HepG2 (cell line): Measurements from ENCODE around the gene MRPL43. TPM values are rescaled to one million over a fixed set of nuclear protein-coding genes. Genes with fewer than 3 reads are reported as not detected.

ENCODE experiments used
- AGO1 ChIP-seq: fragments of 200-400 bp; formaldehyde crosslinking; IDR thresholded peaks from 2 replicates; pipeline ENCODE4 v1.6.1; 2017; ENCODE audit warnings: mild to moderate bottlenecking, low read depth, low read length, moderate library complexity; ENCODE audit not compliant: poor library complexity, severe bottlenecking
- CBFB ChIP-seq: sonication (generic); formaldehyde crosslinking; IDR thresholded peaks from 2 replicates; pipeline ENCODE4 v1.4.0; 2020; ENCODE audit warnings: missing genetic modification reagents
- DR1 ChIP-seq: sonication (generic); formaldehyde crosslinking; IDR thresholded peaks from 2 replicates; pipeline ENCODE4 v1.8.0; 2021; ENCODE audit warnings: mild to moderate bottlenecking, missing genetic modification reagents, inconsistent platforms
- HNF4A ChIP-seq: sonication (generic); formaldehyde crosslinking; IDR thresholded peaks from 2 replicates; pipeline ENCODE4 v1.4.0; 2020; ENCODE audit warnings: missing genetic modification reagents
- IKZF1 ChIP-seq: fragments of 450-650 bp; IDR thresholded peaks from 2 replicates; pipeline ENCODE4 v1.7.1; 2016
- KDM6A ChIP-seq: IDR thresholded peaks from 2 replicates; pipeline ENCODE4 v1.6.1; 2016; ENCODE audit warnings: low read depth
- PLSCR1 ChIP-seq: sonication (generic); formaldehyde crosslinking; IDR thresholded peaks from 2 replicates; pipeline ENCODE4 v1.5.0; 2020; ENCODE audit warnings: missing genetic modification reagents, mild to moderate bottlenecking, borderline replicate concordance
- RARA ChIP-seq: IDR thresholded peaks from 2 replicates; pipeline ENCODE4 v1.6.1; 2016; ENCODE audit warnings: missing genetic modification reagents, missing compliant biosample characterization
- RARG ChIP-seq: sonication (generic); formaldehyde crosslinking; IDR thresholded peaks from 2 replicates; pipeline ENCODE4 v1.4.0; 2020; ENCODE audit warnings: low read depth, mild to moderate bottlenecking, missing genetic modification reagents
- REL ChIP-seq: sonication (generic); formaldehyde crosslinking; conservative IDR thresholded peaks from 2 replicates; pipeline ENCODE4 v1.8.0; 2022; ENCODE audit warnings: mild to moderate bottlenecking, missing genetic modification reagents, moderate library complexity
- SP4 ChIP-seq: sonication (generic); formaldehyde crosslinking; IDR thresholded peaks from 2 replicates; pipeline ENCODE4 v1.8.1; 2023; ENCODE audit warnings: mild to moderate bottlenecking, missing genetic modification reagents
- TFDP2 ChIP-seq: sonication (generic); formaldehyde crosslinking; IDR thresholded peaks from 2 replicates; pipeline ENCODE4 v1.4.0; 2020; ENCODE audit warnings: missing genetic modification reagents
- ZNF180 ChIP-seq: sonication (generic); formaldehyde crosslinking; IDR thresholded peaks from 2 replicates; pipeline ENCODE4 v1.4.0; 2020; ENCODE audit warnings: low read depth, missing genetic modification reagents, borderline replicate concordance
- ZNF230 ChIP-seq: sonication (generic); formaldehyde crosslinking; IDR thresholded peaks from 2 replicates; pipeline ENCODE4 v1.4.0; 2020; ENCODE audit warnings: mild to moderate bottlenecking, missing genetic modification reagents
- polyA plus RNA-seq, 8 experiments: library from polyadenylated mRNA; depleted of rRNA in 3 of 8; stranded (reverse) in 7 of 8; unstranded in 1 of 8; fragments of >200 nt; fragmentation: Illumina TruSeq in 4 of 8; extraction: Trizol in 4 of 8; gene quantifications; 2 replicates each; pipeline versions ENCODE4 v1.2.1 to v1.2.3, GENCODE V29; 2011 to 2016; ENCODE audit warnings: low read depth in 4 of 8, missing spikeins in 1 of 8, mixed read lengths in 1 of 8; ENCODE audit not compliant: insufficient read depth in 1 of 8
- total RNA-seq, 5 experiments: library from RNA; depleted of rRNA; stranded (reverse); fragments of >200 nt; fragmentation: Illumina TruSeq; extraction: Trizol; gene quantifications; 2 replicates each; pipeline ENCODE4 v1.2.3, GENCODE V29; 2016; ENCODE audit warnings: low read depth in 1 of 5
- TF ChIP-seq, protein P1 (sequence below): sonication (generic); formaldehyde crosslinking; IDR thresholded peaks from 2 replicates; pipeline ENCODE4 v1.4.0; 2020; ENCODE audit warnings: mild to moderate bottlenecking, missing genetic modification reagents
- TF ChIP-seq, protein P2 (sequence below): sonication (generic); formaldehyde crosslinking; IDR thresholded peaks from 2 replicates; pipeline ENCODE4 v1.5.0; 2020; ENCODE audit warnings: missing genetic modification reagents

The MRPL43 gene
- total and polyA plus RNA-seq, 2 of the 13 experiments (the other 11 are each of a cell fraction or from before 2014, with no cell fraction given), result 71.0 to 73.7 TPM

- TF ChIP-seq, protein P1, sequence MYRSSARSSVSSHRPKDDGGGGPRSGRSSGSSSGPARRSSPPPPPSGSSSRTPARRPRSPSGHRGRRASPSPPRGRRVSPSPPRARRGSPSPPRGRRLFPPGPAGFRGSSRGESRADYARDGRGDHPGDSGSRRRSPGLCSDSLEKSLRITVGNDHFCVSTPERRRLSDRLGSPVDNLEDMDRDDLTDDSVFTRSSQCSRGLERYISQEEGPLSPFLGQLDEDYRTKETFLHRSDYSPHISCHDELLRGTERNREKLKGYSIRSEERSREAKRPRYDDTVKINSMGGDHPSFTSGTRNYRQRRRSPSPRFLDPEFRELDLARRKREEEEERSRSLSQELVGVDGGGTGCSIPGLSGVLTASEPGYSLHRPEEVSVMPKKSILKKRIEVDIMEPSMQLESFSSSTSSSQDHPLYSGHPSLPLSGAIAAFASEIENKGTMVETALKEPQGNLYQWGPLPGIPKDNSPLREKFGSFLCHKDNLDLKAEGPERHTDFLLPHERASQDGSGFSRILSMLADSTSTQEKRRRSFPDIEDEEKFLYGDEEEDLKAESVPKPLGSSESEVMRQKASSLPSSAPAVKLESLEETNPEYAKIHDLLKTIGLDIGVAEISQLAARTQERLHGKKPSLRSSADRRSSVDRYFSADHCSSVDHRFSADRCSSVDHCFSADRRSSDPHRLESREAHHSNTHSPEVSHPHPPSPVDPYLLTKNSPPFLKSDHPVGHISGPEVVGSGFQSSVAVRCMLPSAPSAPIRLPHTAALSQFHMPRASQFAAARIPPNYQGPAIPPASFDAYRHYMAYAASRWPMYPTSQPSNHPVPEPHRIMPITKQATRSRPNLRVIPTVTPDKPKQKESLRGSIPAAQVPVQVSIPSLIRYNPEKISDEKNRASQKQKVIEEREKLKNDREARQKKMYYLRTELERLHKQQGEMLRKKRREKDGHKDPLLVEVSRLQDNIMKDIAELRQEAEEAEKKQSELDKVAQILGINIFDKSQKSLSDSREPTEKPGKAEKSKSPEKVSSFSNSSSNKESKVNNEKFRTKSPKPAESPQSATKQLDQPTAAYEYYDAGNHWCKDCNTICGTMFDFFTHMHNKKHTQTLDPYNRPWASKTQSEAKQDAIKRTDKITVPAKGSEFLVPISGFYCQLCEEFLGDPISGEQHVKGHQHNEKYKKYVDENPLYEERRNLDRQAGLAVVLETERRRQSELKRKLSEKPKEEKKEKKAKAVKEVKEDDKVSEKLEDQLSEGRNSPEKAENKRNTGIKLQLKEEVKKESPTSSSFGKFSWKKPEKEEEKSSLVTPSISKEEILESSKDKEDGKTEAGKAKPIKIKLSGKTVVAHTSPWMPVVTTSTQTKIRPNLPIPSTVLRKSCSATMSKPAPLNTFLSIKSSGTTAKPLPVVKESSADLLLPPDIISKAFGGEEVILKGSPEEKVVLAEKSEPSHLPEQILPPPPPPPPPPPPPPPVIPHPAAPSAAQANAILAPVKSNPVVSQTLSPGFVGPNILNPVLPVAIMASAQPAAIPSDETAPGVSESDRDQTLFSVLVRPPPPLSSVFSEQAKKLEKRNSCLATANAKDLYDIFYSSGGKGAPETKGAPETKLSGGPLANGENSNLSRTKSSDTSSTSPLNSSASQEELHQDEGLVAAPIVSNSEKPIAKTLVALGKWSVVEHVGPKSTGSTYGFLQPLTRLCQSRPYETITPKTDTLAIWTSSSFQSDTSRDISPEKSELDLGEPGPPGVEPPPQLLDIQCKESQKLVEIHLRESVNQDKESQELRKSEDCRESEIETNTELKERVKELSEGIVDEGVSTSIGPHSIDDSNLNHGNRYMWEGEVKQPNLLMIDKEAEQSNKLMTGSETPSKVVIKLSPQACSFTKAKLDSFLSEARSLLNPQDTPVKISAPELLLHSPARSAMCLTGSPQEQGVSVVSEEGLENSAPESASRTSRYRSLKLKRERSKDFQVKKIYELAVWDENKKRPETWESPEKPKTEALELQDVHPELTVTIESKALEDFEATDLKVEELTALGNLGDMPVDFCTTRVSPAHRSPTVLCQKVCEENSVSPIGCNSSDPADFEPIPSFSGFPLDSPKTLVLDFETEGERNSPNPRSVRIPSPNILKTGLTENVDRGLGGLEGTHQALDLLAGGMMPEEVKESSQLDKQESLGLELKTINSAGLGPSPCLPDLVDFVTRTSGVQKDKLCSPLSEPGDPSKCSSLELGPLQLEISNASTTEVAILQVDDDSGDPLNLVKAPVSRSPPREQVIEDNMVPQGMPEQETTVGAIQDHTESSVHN (CRISPR knock-in tag), result no peak
- TF ChIP-seq PLSCR1 (no peak), RARA (CRISPR knock-in tag) (peak; percentile 99), KDM6A (peak; percentile 90), ZNF180 (CRISPR knock-in tag) (no peak), RARG (no peak), CBFB (CRISPR knock-in tag) (no peak), DR1 (CRISPR knock-in tag) (no peak), HNF4A (CRISPR knock-in tag) (peak; percentile 92), IKZF1 (no peak), REL (CRISPR knock-in tag) (peak; percentile 72; the same call in 1 of the 2 replicates), AGO1 (no peak), TFDP2 (CRISPR knock-in tag) (peak; percentile 71), SP4 (CRISPR knock-in tag) (peak; percentile 79), ZNF230 (CRISPR knock-in tag) (peak; percentile 32; the same call in 1 of the 2 replicates)
- TF ChIP-seq, protein P2, sequence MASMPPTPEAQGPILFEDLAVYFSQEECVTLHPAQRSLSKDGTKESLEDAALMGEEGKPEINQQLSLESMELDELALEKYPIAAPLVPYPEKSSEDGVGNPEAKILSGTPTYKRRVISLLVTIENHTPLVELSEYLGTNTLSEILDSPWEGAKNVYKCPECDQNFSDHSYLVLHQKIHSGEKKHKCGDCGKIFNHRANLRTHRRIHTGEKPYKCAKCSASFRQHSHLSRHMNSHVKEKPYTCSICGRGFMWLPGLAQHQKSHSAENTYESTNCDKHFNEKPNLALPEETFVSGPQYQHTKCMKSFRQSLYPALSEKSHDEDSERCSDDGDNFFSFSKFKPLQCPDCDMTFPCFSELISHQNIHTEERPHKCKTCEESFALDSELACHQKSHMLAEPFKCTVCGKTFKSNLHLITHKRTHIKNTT (CRISPR knock-in tag), result no peak
Observed at GRCh38 chr10:100970914-100971811, 16.1 kb downstream of the MRPL43 start (continued).
